ENCODE data around the gene BHLHE23.
A peak's percentile ranks its signal among the peaks of the same experiment; 100 is the strongest.

- no peak for TF ChIP-seq CTCF (IDR thresholded peaks at IDR 0.05; ENCODE audit: low read length)
- TF ChIP-seq EZH2 (optimal IDR thresholded peaks at IDR 0.05; ENCODE audit: low read depth, low read length), result peak; percentile 56
Observed at GRCh38 chr20:63007646-63008488, 1.1 kb upstream of the BHLHE23 start.

Measured in MM.1S (cell line).